Activated CD8-positive, alpha-beta memory T cell treated with anti-CD3 and anti-CD28 coated beads for 4 hours (primary cell): Measurements from ENCODE around the gene BRIX1.
"Not testable (repeated sequence)": the region's sequence is repeated elsewhere in the genome, so short reads cannot be mapped to it uniquely, and the experiment has no call there.

ENCODE experiments used
- DNase-seq, 2 donors: peaks; one replicate each; pipeline ENCODE4 v3.0.0-alpha.2; 2020; ENCODE audit warnings: low read depth in 2 of 2

The BRIX1 gene

GRCh38 chr5:34915856-34916192, 313 bp downstream of the BRIX1 start:
- DNase-seq = no peak

DNA sequence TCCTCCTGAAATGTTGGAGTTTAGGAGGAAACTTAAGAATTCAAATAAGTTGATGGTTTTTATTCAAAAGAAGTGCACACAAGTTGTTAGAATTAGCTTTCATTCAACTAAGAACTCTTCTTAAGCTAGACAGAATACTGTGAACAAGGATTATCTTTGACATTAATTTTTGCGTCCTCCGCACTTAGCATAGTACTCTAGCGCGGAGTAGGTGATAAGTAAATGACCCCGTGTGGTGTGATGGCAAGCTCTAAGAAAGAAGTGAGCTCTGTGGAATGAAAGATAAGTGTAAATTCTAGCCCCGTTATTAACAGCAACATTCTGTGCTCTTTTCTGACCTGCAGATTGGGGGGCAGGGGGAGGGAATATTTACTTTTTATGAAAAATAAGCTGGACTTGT, 1.0 kb downstream of the BRIX1 start:
- DNase-seq = no peak

GRCh38 chr5:34918025-34918424, 2.5 kb downstream of the BRIX1 start:
- no peak for DNase-seq

- DNase-seq = no peak
Observed at GRCh38 chr5:34919077-34919476, 3.6 kb downstream of the BRIX1 start.

- DNase-seq = not testable (repeated sequence)
Observed at GRCh38 chr5:34923256-34923655, 7.7 kb downstream of the BRIX1 start.

- DNase-seq = peak in 1 of 2 donors; percentile 11
Observed at GRCh38 chr5:34923694-34924461, 8.4 kb downstream of the BRIX1 start.

DNA sequence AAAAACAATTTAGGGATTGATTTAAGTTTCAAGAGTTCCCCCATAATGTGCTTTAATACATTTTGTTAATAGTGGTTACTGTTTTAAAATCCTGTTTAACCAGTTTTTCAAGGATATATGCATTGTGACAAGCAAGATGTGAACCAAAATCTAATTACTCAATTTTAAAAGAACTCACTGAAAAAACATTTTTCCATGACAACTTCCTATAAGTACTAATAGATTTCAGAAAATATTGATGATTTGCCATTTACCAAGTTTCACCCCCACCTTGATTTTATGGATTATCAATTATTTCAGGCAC, 8.9 kb downstream of the BRIX1 start:
- no peak for DNase-seq

GRCh38 chr5:34926318-34926888, 10.9 kb downstream of the BRIX1 start:
- DNase-seq = no peak

DNA sequence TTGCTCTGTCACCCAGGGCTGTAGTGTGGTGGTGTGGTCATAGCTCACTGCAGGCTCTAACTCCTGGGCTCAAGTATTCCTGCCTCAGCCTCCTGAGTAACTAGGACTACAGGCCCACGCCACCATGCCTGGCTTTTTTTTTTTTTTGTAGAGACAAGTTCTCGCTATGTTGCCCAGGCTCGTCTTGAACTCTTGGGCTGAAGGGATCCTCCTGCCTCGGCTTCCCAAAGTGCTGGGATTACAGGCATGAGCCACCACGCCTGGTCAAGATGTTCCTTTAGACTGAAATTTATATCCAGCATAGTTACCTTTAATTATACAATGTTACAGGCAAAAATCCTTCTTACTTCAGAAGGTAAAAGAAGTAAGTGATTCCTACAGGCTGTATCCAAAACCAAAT, 12.3 kb downstream of the BRIX1 start:
- DNase-seq = no peak

- no peak for DNase-seq
Observed at GRCh38 chr5:34928267-34928666, 12.8 kb downstream of the BRIX1 start.

- DNase-seq = peak; percentile 93 to 97
Observed at GRCh38 chr5:34929134-34929719, 13.7 kb downstream of the BRIX1 start, which contains the start of gene DNAJC21. Gene DNAJC21, plus strand, starts transcription at chr5:34929559. Its CDS starts 261 bp downstream, at chr5:34929820.

GRCh38 chr5:34929720-34930461, 14.4 kb downstream of the BRIX1 start:
- DNase-seq = peak; percentile 58 to 61

DNA sequence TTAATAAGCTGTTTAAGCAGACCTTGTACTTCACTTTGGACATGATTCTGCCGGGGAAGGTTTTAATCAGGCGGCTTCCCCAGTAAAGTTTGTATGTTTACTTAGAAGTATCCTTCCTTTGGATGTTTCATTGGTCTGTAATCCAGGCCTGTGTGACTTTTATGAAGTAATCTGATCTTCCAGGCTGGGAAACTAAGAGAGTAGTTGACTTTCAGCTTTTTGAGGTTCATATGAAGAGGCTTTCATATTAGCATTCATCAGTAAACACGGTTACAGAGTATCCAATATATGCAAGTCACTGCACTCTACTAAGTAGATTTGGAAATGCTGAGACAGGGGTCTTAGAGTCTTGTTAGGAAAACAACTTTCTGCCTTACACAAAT, 14.9 kb downstream of the BRIX1 start:
- DNase-seq = no peak

DNA sequence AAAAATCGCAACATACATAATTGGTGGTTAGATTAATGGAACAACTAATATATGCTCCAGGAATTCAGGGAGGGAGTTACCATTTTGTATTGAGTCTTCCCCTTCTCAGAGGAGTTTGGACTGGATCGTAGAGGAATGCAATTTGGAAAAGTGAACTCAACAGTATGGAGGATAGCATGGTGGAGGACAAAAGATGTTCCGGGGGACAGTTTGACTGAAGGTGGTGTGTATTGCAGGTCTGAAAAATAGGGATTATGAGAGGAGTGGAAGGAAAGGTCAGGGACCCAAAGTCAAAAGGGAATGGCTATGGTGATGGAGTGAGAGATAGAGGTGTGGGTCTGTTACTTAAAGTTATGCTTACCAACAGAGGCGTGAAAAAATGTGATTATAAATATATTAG, 15.4 kb downstream of the BRIX1 start:
- no peak for DNase-seq

DNA sequence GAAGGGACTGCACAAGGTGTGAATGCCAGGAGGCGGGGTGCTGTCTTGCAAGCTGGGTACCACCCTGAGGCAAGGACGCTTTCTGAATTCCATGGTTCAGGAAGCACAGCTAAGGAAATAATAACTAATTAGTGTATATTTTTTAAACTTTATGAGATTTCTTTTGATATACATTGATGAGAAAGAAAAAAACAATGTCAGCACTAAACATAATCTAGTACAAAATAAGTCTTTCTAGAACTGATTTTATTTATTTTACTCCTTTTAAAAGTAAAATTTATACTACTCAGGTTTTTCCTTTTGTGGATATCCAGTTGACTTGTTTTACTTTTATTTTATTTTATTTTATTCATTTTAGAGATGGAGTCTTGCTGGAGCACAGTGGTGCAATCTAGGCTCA, 17.4 kb downstream of the BRIX1 start:
- no peak for DNase-seq

DNA sequence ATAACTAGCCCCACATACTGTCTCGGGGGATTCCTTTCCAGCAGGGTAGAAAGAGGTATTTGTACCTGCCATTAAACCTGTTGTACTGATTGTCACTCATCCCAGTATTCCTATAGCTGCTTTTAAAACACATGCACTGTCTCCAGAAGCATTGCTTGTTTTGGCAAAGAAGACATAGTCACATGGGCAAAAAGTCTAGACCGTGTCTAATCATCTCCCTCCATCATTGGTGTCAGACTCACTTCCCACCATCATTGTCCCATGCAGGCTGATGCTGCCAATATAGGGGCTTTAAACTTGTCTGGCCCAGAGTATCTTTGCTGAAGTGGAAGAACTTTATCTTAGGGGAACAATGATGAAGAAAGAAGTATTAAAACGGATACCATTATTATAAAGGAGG, 26.4 kb downstream of the BRIX1 start:
- no peak for DNase-seq

DNA sequence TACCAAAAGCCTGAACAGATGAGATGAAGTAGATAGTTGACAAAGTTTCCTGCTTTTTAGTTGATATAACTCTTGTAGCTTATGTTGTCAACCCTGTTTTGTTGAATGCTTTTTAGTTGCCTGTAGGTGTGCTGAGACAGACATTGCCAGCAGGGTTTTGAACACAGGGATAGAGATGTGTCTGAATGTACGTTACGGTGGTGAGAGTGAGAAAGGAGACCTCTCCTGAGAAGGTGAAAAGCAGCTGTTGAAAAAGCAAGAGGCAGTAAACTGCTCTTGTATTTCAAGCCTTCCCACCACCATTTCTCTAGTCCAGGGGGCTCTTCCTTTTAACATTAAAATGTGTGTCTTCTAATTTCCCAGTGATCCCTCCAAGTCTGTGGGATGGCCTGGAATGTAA, 28.5 kb downstream of the BRIX1 start:
- DNase-seq = no peak

- no peak for DNase-seq
Observed at GRCh38 chr5:34944460-34945047, 29.0 kb downstream of the BRIX1 start.

- DNase-seq = no peak
Observed at GRCh38 chr5:34957321-34957720, 41.8 kb downstream of the BRIX1 start.

GRCh38 chr5:34957857-34958690, 42.6 kb downstream of the BRIX1 start:
- DNase-seq = no peak

DNA sequence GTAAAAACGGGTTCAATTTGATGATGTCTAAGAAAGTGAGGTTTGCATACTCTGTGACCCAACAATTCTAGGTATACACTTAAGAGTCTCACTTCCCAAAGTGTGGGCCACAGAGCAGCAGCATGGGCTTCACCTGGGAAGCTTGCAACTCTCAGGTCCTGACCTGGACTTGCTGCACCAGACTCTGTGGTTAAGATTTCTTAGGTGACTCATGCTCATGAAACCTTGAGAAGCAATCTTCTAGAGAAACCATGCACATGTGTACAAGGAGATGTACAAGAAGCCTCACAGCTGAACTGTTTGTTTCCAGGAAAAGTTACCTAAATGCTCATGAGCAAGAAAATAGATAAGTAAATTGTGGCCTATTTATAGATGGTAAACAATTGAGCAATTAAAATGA, 43.8 kb downstream of the BRIX1 start:
- DNase-seq = no peak

- DNase-seq = no peak
Observed at GRCh38 chr5:34967540-34967939, 52.0 kb downstream of the BRIX1 start.
